Ovary (tissue), 3 donors: ENCODE data around the gene IAH1.

Experiments used
- EP300 ChIP-seq: sonication (generic); formaldehyde crosslinking; IDR thresholded peaks from one replicate; pipeline ENCODE4 v1.6.1; 2017; ENCODE audit warnings: antibody characterized with exemption
- TF ChIP-seq, protein P1 (sequence below), 3 donors: fragments of 450-650 bp in 2 of 3; fragments of 200-600 bp in 1 of 3; IDR thresholded peaks; one replicate each; pipeline versions ENCODE4 v1.5.1 to v1.8.0; 2016 to 2022; ENCODE audit warnings: antibody characterized with exemption in 3 of 3, mild to moderate bottlenecking in 1 of 3
- donor health status: DM: no; HTN: no; CAD: no.

DNA sequence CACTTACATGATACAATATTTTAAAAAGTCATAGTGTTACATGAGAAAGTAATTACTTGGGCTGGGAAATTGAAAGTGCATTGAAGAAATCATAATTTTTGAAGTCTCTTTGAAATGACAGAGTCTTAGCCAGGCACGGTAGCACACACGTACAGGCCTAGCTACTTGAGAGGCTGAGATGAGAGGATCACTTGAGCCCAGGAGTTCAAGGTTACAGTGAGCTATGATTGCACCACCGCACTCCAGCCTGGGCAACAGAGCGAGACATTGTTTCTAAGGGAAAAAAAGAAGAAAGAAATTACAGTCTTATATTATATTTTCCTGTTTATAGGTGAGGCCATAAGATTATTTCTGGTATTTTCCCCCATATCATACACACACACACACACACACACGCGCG, 9.2 kb upstream of the IAH1 start:
- TF ChIP-seq, protein P1, sequence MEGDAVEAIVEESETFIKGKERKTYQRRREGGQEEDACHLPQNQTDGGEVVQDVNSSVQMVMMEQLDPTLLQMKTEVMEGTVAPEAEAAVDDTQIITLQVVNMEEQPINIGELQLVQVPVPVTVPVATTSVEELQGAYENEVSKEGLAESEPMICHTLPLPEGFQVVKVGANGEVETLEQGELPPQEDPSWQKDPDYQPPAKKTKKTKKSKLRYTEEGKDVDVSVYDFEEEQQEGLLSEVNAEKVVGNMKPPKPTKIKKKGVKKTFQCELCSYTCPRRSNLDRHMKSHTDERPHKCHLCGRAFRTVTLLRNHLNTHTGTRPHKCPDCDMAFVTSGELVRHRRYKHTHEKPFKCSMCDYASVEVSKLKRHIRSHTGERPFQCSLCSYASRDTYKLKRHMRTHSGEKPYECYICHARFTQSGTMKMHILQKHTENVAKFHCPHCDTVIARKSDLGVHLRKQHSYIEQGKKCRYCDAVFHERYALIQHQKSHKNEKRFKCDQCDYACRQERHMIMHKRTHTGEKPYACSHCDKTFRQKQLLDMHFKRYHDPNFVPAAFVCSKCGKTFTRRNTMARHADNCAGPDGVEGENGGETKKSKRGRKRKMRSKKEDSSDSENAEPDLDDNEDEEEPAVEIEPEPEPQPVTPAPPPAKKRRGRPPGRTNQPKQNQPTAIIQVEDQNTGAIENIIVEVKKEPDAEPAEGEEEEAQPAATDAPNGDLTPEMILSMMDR (IDR thresholded peaks at IDR 0.05), result no peak
- TF ChIP-seq EP300, result no peak
